B cell (primary cell): Measurements from ENCODE around the gene CAMK1D. TPM values are rescaled to one million over a fixed set of nuclear protein-coding genes. Genes with fewer than 3 reads are reported as not detected.

Experiments
- ATAC-seq: fragments of 200-7000 bp; cut with Tn5 transposase; one replicate; pipeline ENCODE4 v1.10.0; 2021; ENCODE audit warnings: low read depth, mild to moderate bottlenecking, moderate number of reproducible peaks, moderate library complexity
- CTCF ChIA-PET: fragments of 350-600 bp; sonication (Branson Sonifier 250); formaldehyde crosslinking; loops from one replicate; lab custom pipeline; 2021; ENCODE audit warnings: antibody characterized with exemption, inconsistent platforms; lab: Charles Lee
- POLR2A ChIA-PET: fragments of 350-600 bp; sonication (Branson Sonifier 250); formaldehyde crosslinking; loops from one replicate; lab custom pipeline; 2021; ENCODE audit warnings: antibody characterized with exemption; lab: Charles Lee
- DNase-seq: peaks from one replicate; pipeline ENCODE4 v3.0.0; 2013
- H2AFZ ChIP-seq: 2 replicates; pipeline ENCODE4 v1.6.1; 2012; ENCODE audit warnings: mild to moderate bottlenecking, low read depth, low read length; ENCODE audit not compliant: insufficient read depth, poor library complexity, severe bottlenecking
- H3K27ac ChIP-seq, 2 donors: 1 replicate in 1 of 2; 2 replicates in 1 of 2; pipeline ENCODE4 v1.5.1; 2012 to 2013; ENCODE audit warnings: low read length in 2 of 2, mild to moderate bottlenecking in 2 of 2, moderate library complexity in 1 of 2
- H3K27me3 ChIP-seq, 4 experiments: fragments of 200-600 bp in 1 of 4; sonication (generic) in 1 of 4; replicated peaks in 1 of 4; 1 replicate in 2 of 4; 2 replicates in 2 of 4; pipeline versions ENCODE4 v1.6.1 to v1.7.0; 2013 to 2016; ENCODE audit warnings: low read length in 3 of 4, mild to moderate bottlenecking in 2 of 4, mixed read lengths in 1 of 4, moderate library complexity in 1 of 4; ENCODE audit not compliant: insufficient read depth in 4 of 4, control insufficient read depth in 3 of 4; ENCODE audit errors: control extremely low read depth in 1 of 4
- H3K36me3 ChIP-seq, 2 experiments: replicated peaks in 1 of 2; 1 replicate in 1 of 2; 2 replicates in 1 of 2; pipeline versions ENCODE4 v1.6.1 to v1.7.1; 2013; ENCODE audit warnings: low read length in 1 of 2; ENCODE audit not compliant: insufficient read depth in 2 of 2, control insufficient read depth in 1 of 2; ENCODE audit errors: control extremely low read depth in 1 of 2, extremely low read depth in 1 of 2
- H3K4me1 ChIP-seq, 2 donors: fragments of 200-600 bp in 1 of 2; sonication (generic) in 1 of 2; 1 replicate in 1 of 2; 2 replicates in 1 of 2; pipeline versions ENCODE4 v1.5.1 to v1.6.1; 2013 to 2017; ENCODE audit warnings: low read length in 2 of 2; ENCODE audit not compliant: control insufficient read depth in 2 of 2, insufficient read depth in 2 of 2
- H3K4me2 ChIP-seq: replicated peaks from 2 replicates; pipeline ENCODE3; 2012; ENCODE audit warnings: mild to moderate bottlenecking, low read depth, low read length; ENCODE audit not compliant: poor library complexity, severe bottlenecking
- H3K4me3 ChIP-seq, 5 experiments: fragments of 200-600 bp in 1 of 5; sonication (generic) in 1 of 5; 1 replicate in 3 of 5; 2 replicates in 2 of 5; pipeline versions ENCODE4 v1.5.1 to v1.7.0; 2011 to 2016; ENCODE audit warnings: low read length in 4 of 5, mild to moderate bottlenecking in 4 of 5, low read depth in 2 of 5, control low read depth in 1 of 5, moderate library complexity in 1 of 5; ENCODE audit not compliant: insufficient read depth in 1 of 5; ENCODE audit errors: control extremely low read depth in 1 of 5, extremely low read depth in 1 of 5
- H3K79me2 ChIP-seq: fragments of 200-600 bp; sonication (generic); one replicate; pipeline ENCODE4 v1.6.0; 2016; ENCODE audit warnings: low read length; ENCODE audit not compliant: control insufficient read depth, insufficient read depth
- H3K9ac ChIP-seq: fragments of 200-600 bp; sonication (generic); 2 replicates; pipeline ENCODE4 v1.6.1; 2017; ENCODE audit warnings: mild to moderate bottlenecking, low read length, moderate library complexity
- H3K9me3 ChIP-seq, 3 donors: one replicate each; pipeline versions ENCODE4 v1.6.1 to v1.7.1; 2013; ENCODE audit warnings: low read length in 2 of 3; ENCODE audit not compliant: control insufficient read depth in 2 of 3, insufficient read depth in 1 of 3; ENCODE audit errors: control extremely low read depth in 1 of 3
- H4K20me1 ChIP-seq: 2 replicates; pipeline ENCODE4 v1.6.0; 2012; ENCODE audit warnings: mild to moderate bottlenecking, low read length; ENCODE audit not compliant: insufficient read depth, control insufficient read depth, poor library complexity, severe bottlenecking
- H3K27ac Mint-ChIP-seq: one replicate; pipeline ENCODE4 v1.8.0; 2021; ENCODE audit warnings: mixed read lengths
- H3K27me3 Mint-ChIP-seq: one replicate; pipeline ENCODE4 v1.8.0; 2021; ENCODE audit warnings: mixed read lengths
- H3K4me1 Mint-ChIP-seq: one replicate; pipeline ENCODE4 v1.8.0; 2021; ENCODE audit warnings: mixed read lengths
- H3K4me3 Mint-ChIP-seq: one replicate; pipeline ENCODE4 v1.8.0; 2021; ENCODE audit warnings: mixed read lengths
- H3K9me3 Mint-ChIP-seq: one replicate; pipeline ENCODE4 v1.8.0; 2022; ENCODE audit warnings: mixed read lengths; ENCODE audit not compliant: insufficient read depth
- EZH2 ChIP-seq: IDR thresholded peaks from 2 replicates; pipeline ENCODE4 v1.6.1; 2012; ENCODE audit warnings: borderline replicate concordance, low read depth, mild to moderate bottlenecking, moderate library complexity, low read length; ENCODE audit not compliant: insufficient read depth, poor library complexity, severe bottlenecking
- WGBS: methylation state at CpG from one replicate; pipeline ENCODE4 v1.1.5; 2013; ENCODE audit warnings: missing lambda C conversion rate; ENCODE audit not compliant: insufficient coverage; 5-methylcytosine and 5-hydroxymethylcytosine counted together
- intact Hi-C: fragments of 100-400 bp; cut with micrococcal nuclease; formaldehyde crosslinking; loops from one replicate; pipeline ENCODE4 v1.10.0; 2022
- polyA plus RNA-seq: library from polyadenylated mRNA; depleted of rRNA; stranded (reverse); fragments of >200 nt; gene quantifications from 2 replicates; pipeline ENCODE4 v1.2.3, GENCODE V29; 2012
- total RNA-seq, 2 donors: library from RNA; stranded (reverse); fragments of 120-200 nt in 1 of 2; gene quantifications; 1 replicate in 1 of 2; 2 replicates in 1 of 2; pipeline versions ENCODE4 v1.2.3 to v1.2.4, GENCODE V29; 2013 to 2022
- TF ChIP-seq, protein P1 (sequence below): fragments of 200-600 bp; IDR thresholded peaks from one replicate; pipeline ENCODE4 v1.8.0; 2022; ENCODE audit warnings: antibody characterized with exemption, mild to moderate bottlenecking

CAMK1D gene
- total and polyA plus RNA-seq, 2 donors (not counting 1 experiment from before 2014, with no cell fraction given), result 34.1 to 69.7 TPM

DNA sequence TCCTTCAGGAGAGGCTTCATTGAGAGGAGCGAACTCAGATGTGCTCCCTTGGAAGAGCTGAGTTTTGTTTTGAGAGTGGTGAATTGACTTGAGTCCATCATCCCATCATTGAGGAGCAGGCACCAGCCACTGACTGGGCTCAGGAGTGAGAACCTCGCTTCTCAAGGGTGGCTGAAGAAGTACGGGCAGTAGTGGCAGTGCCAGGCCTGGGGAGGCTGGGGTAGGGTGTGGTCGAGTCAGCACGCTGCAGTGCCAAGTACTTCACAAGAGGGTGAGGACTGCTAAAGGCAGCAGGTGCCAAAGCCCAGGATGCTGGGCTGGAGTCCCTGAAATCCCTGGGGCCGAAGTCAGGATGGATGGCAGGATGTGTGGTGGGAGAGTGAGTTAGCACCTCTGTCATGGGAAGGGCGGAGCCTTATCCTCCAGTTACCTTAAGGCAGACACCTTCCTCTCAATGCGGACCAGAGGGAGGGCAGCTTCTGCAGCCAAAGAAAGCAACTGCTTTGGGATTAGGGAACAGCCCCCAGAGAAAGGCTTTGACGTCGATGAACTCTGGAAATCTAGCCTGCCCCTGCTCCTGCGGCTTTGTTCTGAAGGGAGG, 210.3 kb downstream of the CAMK1D start:
- Histone ChIP-seq H3K79me2 (peaks cover 91% of the 10 kb centered on the region), H3K4me3 (no peak overlapping the region), H4K20me1 (peaks cover 90% of the 10 kb centered on the region), H3K9ac (no peak overlapping the region), H3K27ac (no peak overlapping the region), H3K9me3 (no peaks in the 10 kb centered on the region), H2AFZ (no peak overlapping the region), H3K27me3 (no peaks in the 10 kb centered on the region), H3K4me1 (peaks cover 35 to 48% of the 10 kb centered on the region in 2 donors), H3K36me3 (peaks cover 0 to 19% of the 10 kb centered on the region in 2 experiments), H3K4me2 (no peak overlapping the region)
- 77% methylated on average over 10 of the region's 11 CpGs for WGBS
- ChIA-PET POLR2A (no interaction called here), CTCF (no interaction called here)
- DNase-seq (no peak), ATAC-seq (no peak)
- no peak for TF ChIP-seq EZH2
- TF ChIP-seq, protein P1, sequence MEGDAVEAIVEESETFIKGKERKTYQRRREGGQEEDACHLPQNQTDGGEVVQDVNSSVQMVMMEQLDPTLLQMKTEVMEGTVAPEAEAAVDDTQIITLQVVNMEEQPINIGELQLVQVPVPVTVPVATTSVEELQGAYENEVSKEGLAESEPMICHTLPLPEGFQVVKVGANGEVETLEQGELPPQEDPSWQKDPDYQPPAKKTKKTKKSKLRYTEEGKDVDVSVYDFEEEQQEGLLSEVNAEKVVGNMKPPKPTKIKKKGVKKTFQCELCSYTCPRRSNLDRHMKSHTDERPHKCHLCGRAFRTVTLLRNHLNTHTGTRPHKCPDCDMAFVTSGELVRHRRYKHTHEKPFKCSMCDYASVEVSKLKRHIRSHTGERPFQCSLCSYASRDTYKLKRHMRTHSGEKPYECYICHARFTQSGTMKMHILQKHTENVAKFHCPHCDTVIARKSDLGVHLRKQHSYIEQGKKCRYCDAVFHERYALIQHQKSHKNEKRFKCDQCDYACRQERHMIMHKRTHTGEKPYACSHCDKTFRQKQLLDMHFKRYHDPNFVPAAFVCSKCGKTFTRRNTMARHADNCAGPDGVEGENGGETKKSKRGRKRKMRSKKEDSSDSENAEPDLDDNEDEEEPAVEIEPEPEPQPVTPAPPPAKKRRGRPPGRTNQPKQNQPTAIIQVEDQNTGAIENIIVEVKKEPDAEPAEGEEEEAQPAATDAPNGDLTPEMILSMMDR, result no peak
- H3K4me3 Mint-ChIP-seq, result no peak overlapping the region
- no peaks in the 10 kb centered on the region for H3K27me3 Mint-ChIP-seq
- H3K4me1 Mint-ChIP-seq, result peaks cover 80% of the 10 kb centered on the region
- intact Hi-C loops, result no loop called here
- no peaks in the 10 kb centered on the region for H3K9me3 Mint-ChIP-seq
- peak overlapping the region; percentile 32 for H3K27ac Mint-ChIP-seq

DNA sequence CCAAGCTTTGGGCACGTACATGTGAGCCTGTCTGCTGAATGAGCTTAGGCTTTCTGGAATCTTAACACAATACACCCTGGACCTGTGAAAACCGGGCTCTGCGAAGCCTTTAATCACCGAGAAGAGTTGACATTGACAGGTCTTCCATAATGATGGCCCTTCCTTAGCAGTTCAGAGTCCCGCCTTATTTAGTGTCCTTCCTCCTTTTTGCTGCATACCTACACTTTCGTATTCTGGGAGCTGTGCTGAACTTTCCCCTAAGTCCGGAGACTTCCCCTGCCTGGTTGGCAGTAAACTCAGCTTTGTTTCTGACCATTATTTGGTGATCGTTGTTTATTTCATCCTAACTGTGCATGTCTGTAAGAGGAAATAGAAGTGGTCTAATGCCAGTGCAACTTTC, 212.0 kb downstream of the CAMK1D start:
- H2AFZ ChIP-seq, result no peak overlapping the region
- H3K4me3 ChIP-seq, result no peak overlapping the region
- H3K27me3 ChIP-seq, result no peaks in the 10 kb centered on the region
- Mint-ChIP-seq H3K4me3 (peak overlapping the region; percentile 17), H3K9me3 (no peaks in the 10 kb centered on the region), H3K27ac (peak overlapping the region; percentile 38), H3K27me3 (no peaks in the 10 kb centered on the region), H3K4me1 (peaks cover 75% of the 10 kb centered on the region)
- DNase-seq (no peak), ATAC-seq (no peak)
- H3K36me3 ChIP-seq, result peaks cover 0 to 6% of the 10 kb centered on the region in 2 experiments
- POLR2A ChIA-PET, result no interaction called here
- H3K9me3 ChIP-seq, result no peaks in the 10 kb centered on the region
- intact Hi-C loops, result no loop called here
- peaks cover 89% of the 10 kb centered on the region for H3K79me2 ChIP-seq
- H3K4me1 ChIP-seq, result peaks cover 29 to 40% of the 10 kb centered on the region in 2 donors
- H3K4me2 ChIP-seq, result no peak overlapping the region
- TF ChIP-seq, protein P1, result no peak
- TF ChIP-seq EZH2, result no peak
- 93% methylated on average over 8 of the region's 8 CpGs for WGBS
- no peak overlapping the region for H3K9ac ChIP-seq
- CTCF ChIA-PET, result interaction anchor here (1.0 kb wide), 1 partner anchor 22 kb away, joined by 3 read pairs; no protein-coding TSS in a partner anchor
- H3K27ac ChIP-seq, result no peak overlapping the region
- peaks cover 87% of the 10 kb centered on the region for H4K20me1 ChIP-seq
